ENCODE data around the gene TSLP. TPM values are rescaled to one million over a fixed set of nuclear protein-coding genes. Genes with fewer than 3 reads are reported as not detected.

Gene TSLP
- polyA plus RNA-seq, 3 donors: 0.11 TPM; not detected in 2

DNA sequence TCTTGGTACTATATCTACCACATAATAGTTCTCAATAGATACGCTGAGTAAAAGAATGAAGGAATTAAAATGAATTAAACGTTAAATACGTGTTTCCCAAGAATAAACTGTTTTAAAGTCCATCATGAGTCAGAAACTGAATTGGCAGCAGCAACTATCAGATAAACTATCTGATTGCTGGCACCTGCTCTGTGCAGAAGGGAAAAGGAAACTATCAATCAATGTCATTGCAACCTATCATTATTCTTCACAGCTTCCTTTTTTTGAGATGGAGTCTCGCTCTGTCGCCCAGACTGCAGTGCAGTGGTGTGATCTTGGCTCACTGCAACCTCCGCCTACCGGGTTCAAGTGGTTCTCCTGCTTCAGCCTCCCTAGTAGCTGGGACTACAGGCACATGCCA is 11.8 kb downstream of the TSLP start:
- 20% methylated on average over 2 of the region's 7 CpGs for WGBS (ENCODE audit: insufficient coverage)
- H3K4me2 ChIP-seq (replicated peaks; ENCODE audit: extremely low read depth, low read length, poor library complexity, severe bottlenecking): no peak overlapping the region
- intact Hi-C loops (cut with micrococcal nuclease): no loop called here
- no peaks in the 10 kb centered on the region for H3K9me3 ChIP-seq (replicated peaks in 1 of 2; ENCODE audit: control insufficient read depth in 1 of 2, insufficient read depth in 1 of 2, low read length in 2 of 2)
- Mint-ChIP-seq H3K27ac (no peak overlapping the region), H3K4me1 (peaks cover 7% of the 10 kb centered on the region), H3K36me3 (no peaks in the 10 kb centered on the region), H3K9me3 (peaks cover 0 to 2% (median 0%) of the 10 kb centered on the region in 7 donors), H3K27me3 (ENCODE audit: low read depth in 3 of 3) (peaks cover 5 to 7% (median 5%) of the 10 kb centered on the region in 3 donors), H3K4me3 (no peak overlapping the region)
- H3K27ac ChIP-seq (ENCODE audit: low read depth in 1 of 2, low read length in 2 of 2): no peak overlapping the region
- H3K9ac ChIP-seq (ENCODE audit: insufficient read depth, low read length, poor library complexity, severe bottlenecking): no peak overlapping the region
- TF ChIP-seq, protein P1, sequence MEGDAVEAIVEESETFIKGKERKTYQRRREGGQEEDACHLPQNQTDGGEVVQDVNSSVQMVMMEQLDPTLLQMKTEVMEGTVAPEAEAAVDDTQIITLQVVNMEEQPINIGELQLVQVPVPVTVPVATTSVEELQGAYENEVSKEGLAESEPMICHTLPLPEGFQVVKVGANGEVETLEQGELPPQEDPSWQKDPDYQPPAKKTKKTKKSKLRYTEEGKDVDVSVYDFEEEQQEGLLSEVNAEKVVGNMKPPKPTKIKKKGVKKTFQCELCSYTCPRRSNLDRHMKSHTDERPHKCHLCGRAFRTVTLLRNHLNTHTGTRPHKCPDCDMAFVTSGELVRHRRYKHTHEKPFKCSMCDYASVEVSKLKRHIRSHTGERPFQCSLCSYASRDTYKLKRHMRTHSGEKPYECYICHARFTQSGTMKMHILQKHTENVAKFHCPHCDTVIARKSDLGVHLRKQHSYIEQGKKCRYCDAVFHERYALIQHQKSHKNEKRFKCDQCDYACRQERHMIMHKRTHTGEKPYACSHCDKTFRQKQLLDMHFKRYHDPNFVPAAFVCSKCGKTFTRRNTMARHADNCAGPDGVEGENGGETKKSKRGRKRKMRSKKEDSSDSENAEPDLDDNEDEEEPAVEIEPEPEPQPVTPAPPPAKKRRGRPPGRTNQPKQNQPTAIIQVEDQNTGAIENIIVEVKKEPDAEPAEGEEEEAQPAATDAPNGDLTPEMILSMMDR (IDR thresholded peaks at IDR 0.05): no peak
- no peaks in the 10 kb centered on the region for H3K36me3 ChIP-seq (replicated peaks in 1 of 2; ENCODE audit: control insufficient read depth in 1 of 2, insufficient read depth in 2 of 2, low read length in 2 of 2)
- no peak overlapping the region for H3K4me3 ChIP-seq (replicated peaks in 1 of 3; ENCODE audit: low read depth in 2 of 3, low read length in 3 of 3)
- DNase-seq: no peak
- H4K20me1 ChIP-seq (ENCODE audit: insufficient read depth, low read length): no peaks in the 10 kb centered on the region
- no peaks in the 10 kb centered on the region for H3K4me1 ChIP-seq (ENCODE audit: control insufficient read depth in 1 of 2, insufficient read depth in 2 of 2, low read length in 2 of 2)
- H2AFZ ChIP-seq (ENCODE audit: insufficient read depth, low read depth, low read length, poor library complexity, severe bottlenecking): no peak overlapping the region
- no peaks in the 10 kb centered on the region for H3K79me2 ChIP-seq (ENCODE audit: insufficient read depth, low read length)
- no peaks in the 10 kb centered on the region for H3K27me3 ChIP-seq (ENCODE audit: control insufficient read depth in 2 of 2, insufficient read depth in 2 of 2, low read length in 2 of 2)

DNA sequence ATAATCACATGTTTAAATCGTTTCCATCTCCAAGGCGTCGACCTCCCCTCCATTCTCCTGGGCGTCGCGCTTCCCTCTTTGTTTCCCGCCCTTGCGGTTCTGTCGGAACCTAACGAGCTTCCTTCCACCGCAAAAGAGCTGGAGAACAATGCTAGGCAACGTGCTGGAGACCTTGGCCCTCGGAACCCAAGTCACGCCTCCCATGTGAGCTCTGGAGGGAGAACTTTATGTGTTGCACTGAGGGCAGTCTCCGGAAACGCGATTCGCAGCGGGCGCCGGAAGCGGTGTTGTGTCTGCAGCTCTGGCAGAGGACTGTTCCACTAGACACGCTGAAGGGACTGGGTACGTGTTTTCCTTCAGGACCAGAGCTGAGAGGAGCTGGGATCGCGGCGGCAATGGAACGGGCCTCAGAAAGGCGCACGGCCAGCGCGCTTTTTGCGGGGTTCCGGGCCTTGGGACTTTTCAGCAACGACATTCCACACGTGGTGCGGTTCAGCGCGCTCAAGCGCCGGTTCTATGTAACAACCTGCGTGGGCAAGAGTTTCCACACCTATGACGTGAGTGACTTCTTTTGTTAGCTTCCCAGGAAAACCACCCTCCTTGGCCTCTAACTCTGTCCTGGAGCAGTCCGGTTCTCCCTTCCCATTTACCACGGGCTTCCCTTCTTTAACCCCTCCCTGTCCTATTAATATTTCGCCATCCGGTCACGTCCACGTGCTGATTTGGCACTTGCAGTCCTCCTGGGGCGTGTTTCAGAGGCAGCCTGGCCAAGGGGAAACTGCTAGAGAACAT is 20.7 kb downstream of the TSLP start, which contains the start of gene WDR36:
Gene WDR36 (plus strand): TSS at position 287 of the 792 bp plus-strand sequence. CDS start 109 bp downstream, at position 396.
- peak within 1 kb of the TSS; percentile 93 for H2AFZ ChIP-seq (ENCODE audit: insufficient read depth, low read depth, low read length, poor library complexity, severe bottlenecking)
- peak within 1 kb of the TSS; percentile 65 to 94 (median 91) for H3K4me3 ChIP-seq (replicated peaks in 1 of 3; ENCODE audit: low read depth in 2 of 3, low read length in 3 of 3)
- Mint-ChIP-seq H3K9me3 (peaks cover 0 to 4% (median 0%) of the 10 kb centered on the region in 7 donors), H3K4me1 (peaks cover 26% of the 10 kb centered on the region), H3K27me3 (ENCODE audit: low read depth in 3 of 3) (peaks cover 0 to 2% (median 0%) of the 10 kb centered on the region in 3 donors), H3K27ac (peak within 1 kb of the TSS; percentile 92 to 98 (median 96)), H3K4me3 (peak within 1 kb of the TSS; percentile 94 to 98), H3K36me3 (peaks cover 10 to 12% of the 10 kb centered on the region in 2 donors)
- H3K9me3 ChIP-seq (replicated peaks in 1 of 2; ENCODE audit: control insufficient read depth in 1 of 2, insufficient read depth in 1 of 2, low read length in 2 of 2): no peaks in the 10 kb centered on the region
- H3K27ac ChIP-seq (ENCODE audit: low read depth in 1 of 2, low read length in 2 of 2): peak within 1 kb of the TSS; percentile 73 to 83
- peaks cover 37% of the 10 kb centered on the region for H3K79me2 ChIP-seq (ENCODE audit: insufficient read depth, low read length)
- H3K4me2 ChIP-seq (replicated peaks; ENCODE audit: extremely low read depth, low read length, poor library complexity, severe bottlenecking): peak within 1 kb of the TSS; percentile 86
- peaks cover 10% of the 10 kb centered on the region for H4K20me1 ChIP-seq (ENCODE audit: insufficient read depth, low read length)
- peak; percentile 82 to 88 (median 85) for DNase-seq
- H3K9ac ChIP-seq (ENCODE audit: insufficient read depth, low read length, poor library complexity, severe bottlenecking): peak within 1 kb of the TSS; percentile 62
- intact Hi-C loops (cut with micrococcal nuclease): loop anchor here in 1 of 2 donors (10.0 kb wide), 2 partner anchors 357 to 1073 kb away; partner anchors contain the start of gene SLC25A46
- TF ChIP-seq, protein P1 (IDR thresholded peaks at IDR 0.05): no peak
- 1% methylated on average over 45 of the region's 50 CpGs for WGBS (ENCODE audit: insufficient coverage)
- H3K27me3 ChIP-seq (ENCODE audit: control insufficient read depth in 2 of 2, insufficient read depth in 2 of 2, low read length in 2 of 2): no peaks in the 10 kb centered on the region
- peaks cover 23 to 31% of the 10 kb centered on the region in 2 donors for H3K4me1 ChIP-seq (ENCODE audit: control insufficient read depth in 1 of 2, insufficient read depth in 2 of 2, low read length in 2 of 2)
- H3K36me3 ChIP-seq (replicated peaks in 1 of 2; ENCODE audit: control insufficient read depth in 1 of 2, insufficient read depth in 2 of 2, low read length in 2 of 2): peaks cover 8 to 21% of the 10 kb centered on the region in 2 donors

All from CD14-positive monocyte (primary cell).